Measurements from ENCODE around the gene TICAM2.

TICAM2 gene

DNA sequence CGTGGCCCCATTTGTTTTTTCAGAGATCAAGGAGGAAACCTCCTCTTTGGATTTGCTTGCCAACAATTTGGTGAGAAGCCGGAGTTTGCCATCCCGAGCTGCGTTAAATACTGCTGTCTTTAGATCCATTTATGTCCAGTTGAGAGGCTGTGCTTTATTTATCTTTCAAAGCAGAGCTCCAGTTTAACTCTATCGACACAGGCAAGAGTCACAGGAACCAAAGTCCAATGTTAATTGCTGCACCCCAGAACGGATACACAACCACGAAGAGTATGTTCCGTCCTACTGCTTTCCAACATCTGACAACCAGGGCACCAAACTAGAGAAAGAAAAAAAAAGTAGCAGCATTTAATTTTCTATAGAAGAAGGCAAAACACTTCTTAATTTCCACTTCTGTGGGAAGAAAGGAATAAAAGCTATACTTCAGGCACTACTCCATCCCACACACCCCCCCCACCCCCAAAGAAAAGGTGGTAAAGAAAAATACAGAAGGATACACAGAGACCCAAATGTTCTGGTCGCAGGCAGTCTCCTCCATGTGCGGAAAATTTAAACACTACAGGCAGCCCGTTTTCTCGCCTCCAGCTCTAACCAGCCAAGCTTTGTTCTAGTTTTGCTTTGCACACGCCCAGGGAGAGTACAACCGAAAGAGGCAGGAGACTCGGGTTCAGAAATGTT lies 58.8 kb downstream of the TICAM2 start:
- Histone ChIP-seq H3K27me3 (ENCODE audit: control insufficient read depth in 1 of 2, insufficient read depth in 2 of 2, low read length in 2 of 2) (no peaks in the 10 kb centered on the region), H3K36me3 (ENCODE audit: control insufficient read depth in 1 of 2, insufficient read depth in 2 of 2, low read length in 2 of 2) (peaks cover 4 to 15% of the 10 kb centered on the region in 2 donors), H3K9me3 (ENCODE audit: control insufficient read depth in 1 of 2, low read length in 2 of 2) (peaks cover 0 to 14% of the 10 kb centered on the region in 2 donors), H3K9ac (ENCODE audit: low read depth in 1 of 2, low read length in 2 of 2) (peak overlapping the region; percentile 91 to 97), H3K27ac (ENCODE audit: low read depth, low read length) (peak overlapping the region; percentile 99), H3K4me1 (ENCODE audit: control insufficient read depth in 1 of 2, insufficient read depth in 2 of 2, low read length in 2 of 2) (peaks cover 29 to 34% of the 10 kb centered on the region in 2 donors), H3K4me3 (ENCODE audit: low read depth in 1 of 2, low read length in 2 of 2) (peak overlapping the region; percentile 68 to 91)

DNA sequence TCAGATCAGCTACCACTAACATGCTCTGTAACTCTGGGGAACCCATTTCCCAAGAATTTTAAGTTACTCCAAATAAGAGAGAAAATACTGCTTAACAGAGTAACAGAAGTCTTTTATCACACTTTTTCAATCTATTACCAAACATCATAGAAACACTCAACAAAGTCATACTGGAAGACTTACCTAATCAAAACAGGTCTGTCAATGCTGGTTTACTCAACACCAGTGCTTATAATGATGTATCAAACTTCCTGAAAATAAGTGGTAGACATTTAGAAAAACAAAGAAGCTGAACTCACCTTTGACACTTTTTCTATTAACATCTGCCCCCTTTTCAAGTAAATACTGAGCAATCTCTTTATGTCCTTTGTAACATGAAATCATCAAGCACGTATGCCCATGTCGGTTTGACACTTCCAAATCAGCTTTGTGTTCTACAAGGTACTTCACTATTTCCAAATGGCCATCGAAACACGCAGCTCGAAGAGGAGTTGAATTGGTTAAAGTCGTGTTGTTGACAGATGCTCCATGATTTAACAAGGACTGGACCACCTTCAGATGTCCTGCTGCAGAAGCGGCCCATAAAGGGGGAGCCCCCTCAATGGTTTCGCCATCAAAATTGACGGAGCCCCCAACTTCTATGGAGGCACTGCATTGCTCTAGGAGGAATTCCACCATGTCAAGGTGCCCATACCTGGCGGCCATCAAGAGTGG lies 59.5 kb downstream of the TICAM2 start:
- H3K27me3 ChIP-seq (ENCODE audit: control insufficient read depth in 1 of 2, insufficient read depth in 2 of 2, low read length in 2 of 2), result no peaks in the 10 kb centered on the region
- H3K4me1 ChIP-seq (ENCODE audit: control insufficient read depth in 1 of 2, insufficient read depth in 2 of 2, low read length in 2 of 2), result peaks cover 29 to 34% of the 10 kb centered on the region in 2 donors

DNA sequence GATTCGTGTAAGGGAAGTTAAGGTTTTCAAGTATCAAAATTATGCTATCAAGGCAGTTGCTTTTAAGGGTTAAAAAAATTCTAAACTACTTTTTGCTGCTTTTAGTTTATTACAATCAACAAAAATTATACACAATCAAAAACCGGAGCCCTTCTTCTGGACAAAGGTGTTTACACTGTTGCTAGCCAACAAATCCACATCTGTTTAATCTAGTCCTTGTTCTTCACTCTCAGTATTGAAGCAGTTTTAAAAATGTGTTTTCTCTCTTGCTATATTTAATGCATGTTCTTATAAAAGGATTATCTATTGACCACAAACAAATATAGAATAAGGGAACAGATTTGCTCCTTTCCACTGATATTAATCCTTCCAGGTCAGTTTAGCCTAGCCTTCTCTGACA lies 60.2 kb downstream of the TICAM2 start:
- Histone ChIP-seq H3K9ac (ENCODE audit: low read depth in 1 of 2, low read length in 2 of 2) (peak overlapping the region; percentile 9 to 97), H3K9me3 (ENCODE audit: control insufficient read depth in 1 of 2, low read length in 2 of 2) (peaks cover 0 to 14% of the 10 kb centered on the region in 2 donors), H3K4me3 (ENCODE audit: low read depth in 1 of 2, low read length in 2 of 2) (peak overlapping the region; percentile 68 to 91), H3K4me1 (ENCODE audit: control insufficient read depth in 1 of 2, insufficient read depth in 2 of 2, low read length in 2 of 2) (peaks cover 34 to 37% of the 10 kb centered on the region in 2 donors), H3K36me3 (ENCODE audit: control insufficient read depth in 1 of 2, insufficient read depth in 2 of 2, low read length in 2 of 2) (peaks cover 4 to 19% of the 10 kb centered on the region in 2 donors), H3K27me3 (ENCODE audit: control insufficient read depth in 1 of 2, insufficient read depth in 2 of 2, low read length in 2 of 2) (no peaks in the 10 kb centered on the region), H3K27ac (ENCODE audit: low read depth, low read length) (peak overlapping the region; percentile 43)

More for the DNA sequence above, 59.5 kb downstream of the TICAM2 start:
- Histone ChIP-seq H3K4me3 (ENCODE audit: low read depth in 1 of 2, low read length in 2 of 2) (peak overlapping the region; percentile 68 to 91), H3K27ac (ENCODE audit: low read depth, low read length) (peak overlapping the region; percentile 99), H3K36me3 (ENCODE audit: control insufficient read depth in 1 of 2, insufficient read depth in 2 of 2, low read length in 2 of 2) (peaks cover 4 to 15% of the 10 kb centered on the region in 2 donors), H3K9ac (ENCODE audit: low read depth in 1 of 2, low read length in 2 of 2) (peak overlapping the region; percentile 91 to 97), H3K9me3 (ENCODE audit: control insufficient read depth in 1 of 2, low read length in 2 of 2) (peaks cover 0 to 14% of the 10 kb centered on the region in 2 donors)

DNA sequence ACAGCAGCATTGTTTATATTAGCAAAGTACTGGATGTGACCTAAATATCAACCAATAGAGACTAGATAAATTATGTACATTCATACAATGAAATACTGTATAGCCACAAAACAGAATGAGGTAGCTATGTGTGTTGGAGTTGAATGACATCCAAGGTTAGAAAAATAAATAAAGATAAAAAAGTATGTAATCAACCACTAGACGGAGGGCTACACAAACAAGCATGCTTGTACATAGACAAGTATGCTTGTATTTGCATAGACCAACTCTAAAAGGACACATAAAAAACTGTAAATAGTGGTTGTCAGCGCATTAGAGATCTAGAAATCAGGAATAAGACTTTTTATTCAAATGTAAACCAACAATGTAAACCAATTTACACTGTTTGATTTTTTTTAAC lies 60.7 kb downstream of the TICAM2 start:
- peaks cover 37 to 39% of the 10 kb centered on the region in 2 donors for H3K4me1 ChIP-seq (ENCODE audit: control insufficient read depth in 1 of 2, insufficient read depth in 2 of 2, low read length in 2 of 2)
- no peak overlapping the region for H3K27ac ChIP-seq (ENCODE audit: low read depth, low read length)
- peaks cover 0 to 13% of the 10 kb centered on the region in 2 donors for H3K9me3 ChIP-seq (ENCODE audit: control insufficient read depth in 1 of 2, low read length in 2 of 2)
- H3K4me3 ChIP-seq (ENCODE audit: low read depth in 1 of 2, low read length in 2 of 2), result peak overlapping the region; percentile 68 to 91
- H3K9ac ChIP-seq (ENCODE audit: low read depth in 1 of 2, low read length in 2 of 2), result peak overlapping the region; percentile 33 to 97
- H3K36me3 ChIP-seq (ENCODE audit: control insufficient read depth in 1 of 2, insufficient read depth in 2 of 2, low read length in 2 of 2), result peaks cover 4 to 21% of the 10 kb centered on the region in 2 donors
- H3K27me3 ChIP-seq (ENCODE audit: control insufficient read depth in 1 of 2, insufficient read depth in 2 of 2, low read length in 2 of 2), result no peaks in the 10 kb centered on the region

DNA sequence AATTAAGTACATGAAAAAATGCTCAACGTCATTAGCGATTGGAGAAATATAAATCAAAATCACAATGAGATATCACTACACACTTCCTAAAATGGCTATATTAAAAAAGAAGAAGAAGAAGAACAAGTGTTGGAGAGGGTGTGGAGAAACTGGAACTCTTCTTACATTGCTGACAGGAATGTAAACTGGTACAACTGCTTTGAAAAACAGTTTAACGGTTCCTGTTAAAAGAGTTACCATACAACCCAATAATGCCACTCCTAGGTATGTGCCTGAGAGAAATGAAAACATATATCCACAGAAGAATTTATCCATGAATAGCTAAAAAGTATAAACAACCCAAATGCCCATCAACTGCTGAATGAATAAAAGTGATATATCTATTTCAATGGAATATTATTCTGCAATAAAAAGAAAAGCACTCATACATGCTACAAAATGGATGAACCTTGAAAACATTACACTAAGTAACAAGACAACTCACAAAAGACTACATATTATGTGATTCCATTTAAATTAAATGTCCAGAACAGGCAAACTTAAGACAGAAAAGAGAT lies 66.7 kb downstream of the TICAM2 start:
- Histone ChIP-seq H3K27me3 (ENCODE audit: control insufficient read depth in 1 of 2, insufficient read depth in 2 of 2, low read length in 2 of 2) (no peaks in the 10 kb centered on the region), H3K27ac (ENCODE audit: low read depth, low read length) (no peak overlapping the region), H3K4me1 (ENCODE audit: control insufficient read depth in 1 of 2, insufficient read depth in 2 of 2, low read length in 2 of 2) (peaks cover 36 to 55% of the 10 kb centered on the region in 2 donors), H3K36me3 (ENCODE audit: control insufficient read depth in 1 of 2, insufficient read depth in 2 of 2, low read length in 2 of 2) (peaks cover 8 to 22% of the 10 kb centered on the region in 2 donors), H3K9ac (ENCODE audit: low read depth in 1 of 2, low read length in 2 of 2) (no peak overlapping the region), H3K9me3 (ENCODE audit: control insufficient read depth in 1 of 2, low read length in 2 of 2) (no peaks in the 10 kb centered on the region), H3K4me3 (ENCODE audit: low read depth in 1 of 2, low read length in 2 of 2) (no peak overlapping the region)

DNA sequence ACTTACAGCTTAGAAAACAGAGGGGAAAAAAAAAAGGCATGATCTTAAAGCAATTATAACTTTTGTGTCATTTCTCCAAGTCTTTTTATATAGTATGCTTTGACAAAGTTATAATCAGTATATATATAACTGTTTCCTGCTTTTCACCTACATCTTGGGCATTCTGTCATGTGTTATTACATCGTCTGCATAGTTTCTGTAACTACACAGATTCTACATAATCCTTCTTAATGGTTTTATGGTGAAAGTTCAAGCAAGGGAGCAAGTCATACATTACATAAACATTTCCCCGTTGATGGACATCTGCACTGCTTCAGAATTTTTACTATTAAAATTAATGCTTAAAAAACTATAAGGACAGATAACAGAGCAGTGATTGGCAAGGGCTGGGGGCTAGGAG lies 69.8 kb downstream of the TICAM2 start:
- Histone ChIP-seq H3K27ac (ENCODE audit: low read depth, low read length) (no peak overlapping the region), H3K9ac (ENCODE audit: low read depth in 1 of 2, low read length in 2 of 2) (no peak overlapping the region)

DNA sequence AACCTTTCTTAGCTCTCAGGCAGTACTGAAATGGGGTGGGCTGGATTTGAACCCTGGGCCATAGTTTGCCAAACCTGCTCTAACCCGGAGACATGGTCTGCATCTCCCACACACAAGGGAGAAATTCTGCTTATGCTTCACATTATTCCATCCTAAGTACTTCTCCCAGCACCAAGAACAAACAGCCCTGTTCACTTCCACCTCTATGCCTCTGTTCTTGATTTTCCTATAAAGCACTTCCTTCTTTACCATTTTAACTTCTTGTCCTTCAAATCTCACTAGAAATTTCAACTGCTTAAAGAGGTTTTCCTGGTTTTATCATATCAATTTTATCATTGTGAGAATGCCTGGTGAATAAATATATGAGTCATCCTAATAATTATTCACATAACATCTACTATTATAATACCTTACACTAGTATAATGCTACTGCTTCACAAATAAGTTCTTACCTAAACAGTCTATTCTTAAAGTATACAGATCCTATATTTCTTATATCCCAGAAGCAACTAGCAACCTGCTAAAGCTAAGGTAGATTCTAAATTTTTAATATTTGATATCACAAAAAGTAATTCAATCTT lies 70.4 kb downstream of the TICAM2 start:
- H3K27ac ChIP-seq (ENCODE audit: low read depth, low read length), result no peak overlapping the region
- H3K36me3 ChIP-seq (ENCODE audit: control insufficient read depth in 1 of 2, insufficient read depth in 2 of 2, low read length in 2 of 2), result peaks cover 7 to 10% of the 10 kb centered on the region in 2 donors
- H3K4me3 ChIP-seq (ENCODE audit: low read depth in 1 of 2, low read length in 2 of 2), result peak overlapping the region in 1 of 2 donors; percentile 16
- H3K9me3 ChIP-seq (ENCODE audit: control insufficient read depth in 1 of 2, low read length in 2 of 2), result no peaks in the 10 kb centered on the region
- no peaks in the 10 kb centered on the region for H3K27me3 ChIP-seq (ENCODE audit: control insufficient read depth in 1 of 2, insufficient read depth in 2 of 2, low read length in 2 of 2)
- peaks cover 16 to 43% of the 10 kb centered on the region in 2 donors for H3K4me1 ChIP-seq (ENCODE audit: control insufficient read depth in 1 of 2, insufficient read depth in 2 of 2, low read length in 2 of 2)
- H3K9ac ChIP-seq (ENCODE audit: low read depth in 1 of 2, low read length in 2 of 2), result no peak overlapping the region

More for the DNA sequence above, 69.8 kb downstream of the TICAM2 start:
- H3K9me3 ChIP-seq (ENCODE audit: control insufficient read depth in 1 of 2, low read length in 2 of 2), result no peaks in the 10 kb centered on the region
- H3K27me3 ChIP-seq (ENCODE audit: control insufficient read depth in 1 of 2, insufficient read depth in 2 of 2, low read length in 2 of 2), result no peaks in the 10 kb centered on the region
- H3K4me3 ChIP-seq (ENCODE audit: low read depth in 1 of 2, low read length in 2 of 2), result no peak overlapping the region
- H3K4me1 ChIP-seq (ENCODE audit: control insufficient read depth in 1 of 2, insufficient read depth in 2 of 2, low read length in 2 of 2), result peaks cover 20 to 46% of the 10 kb centered on the region in 2 donors
- H3K36me3 ChIP-seq (ENCODE audit: control insufficient read depth in 1 of 2, insufficient read depth in 2 of 2, low read length in 2 of 2), result peaks cover 8 to 12% of the 10 kb centered on the region in 2 donors

DNA sequence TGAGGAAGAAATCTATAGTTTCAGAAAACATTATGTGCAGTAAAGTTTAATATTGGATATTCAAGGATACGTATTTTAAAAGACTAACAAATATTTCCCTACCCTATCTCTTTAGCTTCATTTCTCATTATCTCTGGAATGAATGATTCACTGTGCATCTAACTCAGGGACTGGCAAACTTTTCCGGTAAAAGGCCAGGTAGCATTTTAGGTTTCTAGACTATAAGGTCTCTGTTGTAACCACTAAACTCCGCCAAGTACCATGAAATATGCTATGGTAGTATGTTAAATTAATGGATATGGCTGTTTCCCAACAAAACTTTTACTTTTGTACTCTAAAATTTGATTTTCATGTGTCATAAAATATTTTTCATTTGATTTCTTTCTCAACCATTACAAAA lies 70.9 kb downstream of the TICAM2 start:
- no peaks in the 10 kb centered on the region for H3K27me3 ChIP-seq (ENCODE audit: control insufficient read depth in 1 of 2, insufficient read depth in 2 of 2, low read length in 2 of 2)
- peaks cover 20 to 42% of the 10 kb centered on the region in 2 donors for H3K4me1 ChIP-seq (ENCODE audit: control insufficient read depth in 1 of 2, insufficient read depth in 2 of 2, low read length in 2 of 2)
- H3K9ac ChIP-seq (ENCODE audit: low read depth in 1 of 2, low read length in 2 of 2), result no peak overlapping the region
- no peak overlapping the region for H3K27ac ChIP-seq (ENCODE audit: low read depth, low read length)
- no peaks in the 10 kb centered on the region for H3K9me3 ChIP-seq (ENCODE audit: control insufficient read depth in 1 of 2, low read length in 2 of 2)
- H3K36me3 ChIP-seq (ENCODE audit: control insufficient read depth in 1 of 2, insufficient read depth in 2 of 2, low read length in 2 of 2), result peaks cover 4 to 12% of the 10 kb centered on the region in 2 donors
- H3K4me3 ChIP-seq (ENCODE audit: low read depth in 1 of 2, low read length in 2 of 2), result peak overlapping the region in 1 of 2 donors; percentile 16

DNA sequence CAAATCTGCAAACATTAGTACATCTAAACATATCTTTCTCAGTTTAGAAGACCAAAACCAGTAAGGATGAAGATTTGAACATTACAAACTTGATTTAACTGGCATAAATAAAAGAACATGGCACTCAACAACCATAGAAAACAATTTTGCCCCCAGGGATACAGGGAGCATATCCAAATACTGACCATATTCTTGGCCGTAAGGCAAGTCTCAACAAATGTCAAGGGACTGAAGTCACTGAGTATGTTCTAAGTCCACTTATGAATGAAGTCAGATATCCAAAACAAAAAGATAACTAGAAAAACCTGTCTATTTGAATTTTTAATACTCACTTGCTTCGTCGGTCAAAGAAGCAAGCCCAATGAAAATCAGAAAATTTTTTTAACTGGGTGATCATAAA lies 71.9 kb downstream of the TICAM2 start:
- peaks cover 20 to 37% of the 10 kb centered on the region in 2 donors for H3K4me1 ChIP-seq (ENCODE audit: control insufficient read depth in 1 of 2, insufficient read depth in 2 of 2, low read length in 2 of 2)

More for the DNA sequence above, 71.9 kb downstream of the TICAM2 start:
- Histone ChIP-seq H3K4me3 (ENCODE audit: low read depth in 1 of 2, low read length in 2 of 2) (no peak overlapping the region), H3K9ac (ENCODE audit: low read depth in 1 of 2, low read length in 2 of 2) (no peak overlapping the region), H3K9me3 (ENCODE audit: control insufficient read depth in 1 of 2, low read length in 2 of 2) (no peaks in the 10 kb centered on the region), H3K27me3 (ENCODE audit: control insufficient read depth in 1 of 2, insufficient read depth in 2 of 2, low read length in 2 of 2) (no peaks in the 10 kb centered on the region), H3K36me3 (ENCODE audit: control insufficient read depth in 1 of 2, insufficient read depth in 2 of 2, low read length in 2 of 2) (peaks cover 2 to 7% of the 10 kb centered on the region in 2 donors), H3K27ac (ENCODE audit: low read depth, low read length) (no peak overlapping the region)
